Gastroesophageal sphincter (tissue), 4 donors: ENCODE measurements around the gene ABHD1. TPM values are rescaled to one million over a fixed set of nuclear protein-coding genes. Genes with fewer than 3 reads are reported as not detected.
A peak's percentile ranks its signal among the peaks of the same experiment; 100 is the strongest.

ENCODE experiments used
- ATAC-seq: fragments of 150-250 bp; one replicate; pipeline ENCODE4 v1.9.1; 2016; ENCODE audit warnings: mild to moderate bottlenecking, moderate library complexity
- H3K27ac ChIP-seq, 4 donors: fragments of 200-600 bp; sonication (generic) in 3 of 4; 1 replicate in 3 of 4; 2 replicates in 1 of 4; pipeline ENCODE4 v1.5.1; 2016 to 2019
- H3K27me3 ChIP-seq: fragments of 200-600 bp; sonication (generic); one replicate; pipeline ENCODE4 v1.5.1; 2019
- H3K36me3 ChIP-seq, 2 donors: fragments of 200-600 bp; sonication (generic); one replicate each; pipeline ENCODE4 v1.5.1; 2019; ENCODE audit warnings: control low read depth in 1 of 2
- H3K4me1 ChIP-seq, 3 donors: fragments of 200-600 bp; sonication (generic); 1 replicate in 2 of 3; 2 replicates in 1 of 3; pipeline ENCODE4 v1.5.1; 2016 to 2019; ENCODE audit warnings: control low read depth in 2 of 3
- H3K4me3 ChIP-seq, 2 donors: fragments of 200-600 bp; sonication (generic); one replicate each; pipeline ENCODE4 v1.5.1; 2019; ENCODE audit warnings: mild to moderate bottlenecking in 1 of 2, moderate library complexity in 1 of 2
- H3K9me3 ChIP-seq, 3 donors: fragments of 200-600 bp; sonication (generic); one replicate each; pipeline ENCODE4 v1.5.1; 2017 to 2019; ENCODE audit warnings: control low read depth in 2 of 3
- CTCF ChIP-seq, 4 experiments: fragments of 200-600 bp in 2 of 4; fragments of 450-650 bp in 2 of 4; sonication (generic) in 1 of 4; IDR thresholded peaks; one replicate each; pipeline ENCODE4 v1.5.1; 2017 to 2019; ENCODE audit warnings: antibody characterized with exemption in 4 of 4, mild to moderate bottlenecking in 2 of 4, moderate library complexity in 2 of 4
- EP300 ChIP-seq: sonication (generic); formaldehyde crosslinking; IDR thresholded peaks from one replicate; pipeline ENCODE4 v1.6.1; 2017; ENCODE audit warnings: antibody characterized with exemption, mild to moderate bottlenecking
- POLR2A ChIP-seq, 2 donors: fragments of 450-650 bp; IDR thresholded peaks; one replicate each; pipeline ENCODE4 v1.6.1; 2017; ENCODE audit warnings: antibody characterized with exemption in 2 of 2, mild to moderate bottlenecking in 2 of 2, moderate library complexity in 1 of 2
- POLR2AphosphoS5 ChIP-seq: sonication (generic); formaldehyde crosslinking; IDR thresholded peaks from one replicate; pipeline ENCODE4 v1.6.1; 2017; ENCODE audit warnings: antibody characterized with exemption
- whole genome bisulfite sequencing, 2 donors: methylation state at CpG; one replicate each; pipeline ENCODE4 v1.1.5; 2018; ENCODE audit warnings: low coverage in 1 of 2; 5-methylcytosine and 5-hydroxymethylcytosine counted together
- total RNA-seq, 4 donors: library from RNA; depleted of rRNA; stranded (reverse); fragments of >200 nt; gene quantifications; one replicate each; pipeline ENCODE4 v1.1.0, GENCODE V29; 2016

Gene ABHD1
- total RNA-seq, 4 donors from 2014 or later: 1.5 TPM; not detected in 3

GRCh38 chr2:27125104-27125503 is 1.5 kb downstream of the ABHD1 start:
- H3K27ac ChIP-seq: no peak overlapping the region
- TF ChIP-seq CTCF (IDR thresholded peaks at IDR 0.05) (no peak), EP300 (no peak), POLR2A (IDR thresholded peaks at IDR 0.05) (no peak), POLR2AphosphoS5 (no peak)
- peaks cover 0 to 13% (median 0%) of the 10 kb centered on the region in 3 donors for H3K4me1 ChIP-seq
- ATAC-seq: no peak
- no peaks in the 10 kb centered on the region for H3K9me3 ChIP-seq
- WGBS, 2 donors: 75 to 100% methylated on average over 1 to 3 of the region's 3 CpGs
- no peaks in the 10 kb centered on the region for H3K27me3 ChIP-seq
- H3K4me3 ChIP-seq: no peak overlapping the region
- peaks cover 0 to 10% of the 10 kb centered on the region in 2 donors for H3K36me3 ChIP-seq

GRCh38 chr2:27126252-27126710 is 2.7 kb downstream of the ABHD1 start:
- 40 to 53% methylated on average over 3 to 5 of the region's 5 CpGs for WGBS, 2 donors
- TF ChIP-seq CTCF (IDR thresholded peaks at IDR 0.05): no peak
- TF ChIP-seq POLR2A (IDR thresholded peaks at IDR 0.05): no peak
- TF ChIP-seq EP300: no peak
- no peak for TF ChIP-seq POLR2AphosphoS5
- no peak for ATAC-seq

GRCh38 chr2:27127883-27128667 is 4.5 kb downstream of the ABHD1 start:
- no peak for ATAC-seq
- Histone ChIP-seq H3K27me3 (no peaks in the 10 kb centered on the region), H3K27ac (no peak overlapping the region), H3K4me1 (peaks cover under 1 to 24% (median 5%) of the 10 kb centered on the region in 3 donors), H3K36me3 (peaks cover 0 to 40% of the 10 kb centered on the region in 2 donors), H3K4me3 (no peak overlapping the region), H3K9me3 (no peaks in the 10 kb centered on the region)
- WGBS, 2 donors: no CpG with 5 or more reads among the region's 9 CpGs
- TF ChIP-seq EP300 (no peak), POLR2A (IDR thresholded peaks at IDR 0.05) (no peak)

More at GRCh38 chr2:27126252-27126710, 2.7 kb downstream of the ABHD1 start:
- no peaks in the 10 kb centered on the region for H3K9me3 ChIP-seq
- peaks cover 0 to 22% of the 10 kb centered on the region in 2 donors for H3K36me3 ChIP-seq
- H3K4me3 ChIP-seq: no peak overlapping the region
- no peaks in the 10 kb centered on the region for H3K27me3 ChIP-seq
- H3K4me1 ChIP-seq: peaks cover 0 to 13% (median 0%) of the 10 kb centered on the region in 3 donors
- H3K27ac ChIP-seq: no peak overlapping the region

- no peak for TF ChIP-seq CTCF (IDR thresholded peaks at IDR 0.05)
- TF ChIP-seq POLR2AphosphoS5: no peak
- no peak for TF ChIP-seq POLR2A (IDR thresholded peaks at IDR 0.05)
- no peak for TF ChIP-seq EP300
- Histone ChIP-seq H3K4me1 (peaks cover 5 to 24% (median 14%) of the 10 kb centered on the region in 3 donors), H3K36me3 (peaks cover 0 to 40% of the 10 kb centered on the region in 2 donors), H3K4me3 (no peak overlapping the region), H3K27me3 (no peaks in the 10 kb centered on the region), H3K9me3 (no peaks in the 10 kb centered on the region), H3K27ac (no peak overlapping the region)
- no peak for ATAC-seq
- 72 to 74% methylated on average over 7 to 10 of the region's 11 CpGs for WGBS, 2 donors
These were observed 5.3 kb downstream of the ABHD1 start for GRCh38 chr2:27128668-27129571.

GRCh38 chr2:27130396-27130795 is 6.8 kb downstream of the ABHD1 start:
- TF ChIP-seq EP300 (no peak), POLR2A (IDR thresholded peaks at IDR 0.05) (peak in 1 of 2 donors; percentile 9)
- no peak for ATAC-seq
- Histone ChIP-seq H3K9me3 (no peaks in the 10 kb centered on the region), H3K36me3 (peaks cover 0 to 40% of the 10 kb centered on the region in 2 donors), H3K27me3 (no peaks in the 10 kb centered on the region), H3K4me1 (peaks cover 5 to 30% (median 14%) of the 10 kb centered on the region in 3 donors), H3K27ac (no peak overlapping the region), H3K4me3 (no peak overlapping the region)
- 84% methylated on average over 9 of the region's 10 CpGs; no CpG with 5 or more reads in 1 of the 2 donors for WGBS, 2 donors
